Measurements from ENCODE around the gene CKAP5.

CKAP5 gene

DNA sequence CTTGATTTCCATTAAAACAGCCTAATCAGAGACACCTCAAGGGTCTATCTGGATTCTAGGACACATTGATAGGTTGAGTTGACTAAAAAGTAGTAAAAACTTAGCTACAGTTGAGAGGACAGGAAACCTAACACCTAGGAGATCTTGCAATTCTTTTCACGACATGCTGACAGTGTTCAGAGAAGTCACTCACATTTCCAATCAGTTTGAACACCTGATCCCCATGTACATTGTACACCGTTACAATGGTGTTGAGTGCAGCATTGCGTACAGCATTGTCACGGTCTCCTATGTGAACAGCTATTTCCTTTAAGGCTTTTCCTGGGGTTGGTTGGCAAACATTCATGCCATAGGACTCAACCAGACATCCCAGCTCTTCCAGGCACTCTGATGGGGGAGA lies 84.3 kb downstream of the CKAP5 start:
- no peak for FAIRE-seq
- no peak for DNase-seq (ENCODE audit: insufficient read length)
- no peak for TF ChIP-seq TAF1 (IDR thresholded peaks at IDR 0.05; ENCODE audit: borderline replicate concordance, low read depth, low read length)
- TF ChIP-seq POLR2AphosphoS5 (IDR thresholded peaks at IDR 0.05; ENCODE audit: low read depth, low read length): no peak
- TF ChIP-seq POLR2A (IDR thresholded peaks at IDR 0.05; ENCODE audit: low read depth, low read length): no peak

DNA sequence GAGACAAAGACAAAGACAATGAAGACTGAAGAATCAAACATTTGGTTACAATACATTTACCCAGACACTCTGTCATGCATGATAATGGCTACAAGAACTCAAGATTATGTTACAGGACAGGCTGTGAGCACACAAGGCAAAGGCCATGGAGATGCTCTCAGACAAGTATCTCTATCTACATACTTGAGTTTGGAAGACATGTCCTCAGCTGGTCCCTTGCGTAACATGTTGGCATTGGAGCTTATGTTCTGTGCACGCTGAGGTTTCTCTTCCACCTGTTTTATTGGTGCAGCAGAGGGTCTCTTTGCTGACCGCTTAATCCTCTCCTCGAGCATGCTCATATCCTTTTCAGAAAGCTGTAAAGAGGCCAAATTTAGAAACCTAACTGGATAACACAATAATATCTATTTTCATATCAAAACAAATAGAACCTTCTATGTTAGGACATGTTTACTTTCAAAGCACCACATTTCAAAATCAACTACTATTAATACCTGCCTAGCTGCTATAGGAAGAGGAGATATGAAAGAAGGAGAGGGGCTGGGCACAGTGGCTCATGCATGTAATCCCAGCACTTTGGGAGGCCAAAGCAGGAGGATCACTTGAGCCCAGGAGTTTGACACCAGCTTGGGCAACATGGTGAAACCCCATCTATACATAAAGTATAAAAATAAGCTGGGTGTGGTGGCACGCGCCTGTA lies 85.5 kb downstream of the CKAP5 start:
- TF ChIP-seq POLR2AphosphoS5 (IDR thresholded peaks at IDR 0.05; ENCODE audit: low read depth, low read length) (no peak), TAF1 (IDR thresholded peaks at IDR 0.05; ENCODE audit: borderline replicate concordance, low read depth, low read length) (no peak), POLR2A (IDR thresholded peaks at IDR 0.05; ENCODE audit: low read depth, low read length) (no peak)
- FAIRE-seq: no peak

DNA sequence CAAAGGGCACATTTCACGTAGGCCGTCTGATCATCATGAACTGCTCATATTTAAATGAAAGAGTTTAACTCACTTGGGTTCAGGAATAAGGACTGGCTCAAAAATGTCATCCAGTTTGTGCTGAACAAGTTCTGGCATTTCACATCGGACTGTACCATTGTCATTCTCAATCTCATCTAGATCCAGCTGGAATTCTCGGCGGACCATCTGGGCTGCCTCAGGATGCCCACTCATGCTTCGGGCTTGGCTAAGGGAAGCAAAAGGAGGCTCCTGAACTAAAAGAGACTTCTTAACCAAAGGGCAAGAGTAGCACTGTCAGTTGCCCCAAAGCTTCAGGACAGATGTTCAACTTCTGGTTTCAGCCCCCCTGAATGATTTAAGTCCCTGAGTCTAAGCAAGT lies 86.9 kb downstream of the CKAP5 start:
- no peak for FAIRE-seq
- no peak for DNase-seq (ENCODE audit: insufficient read length)
- TF ChIP-seq POLR2A (IDR thresholded peaks at IDR 0.05; ENCODE audit: low read depth, low read length) (no peak), TAF1 (IDR thresholded peaks at IDR 0.05; ENCODE audit: borderline replicate concordance, low read depth, low read length) (no peak), POLR2AphosphoS5 (IDR thresholded peaks at IDR 0.05; ENCODE audit: low read depth, low read length) (no peak)

More for the DNA sequence above, 85.5 kb downstream of the CKAP5 start:
- DNase-seq (ENCODE audit: insufficient read length): no peak

DNA sequence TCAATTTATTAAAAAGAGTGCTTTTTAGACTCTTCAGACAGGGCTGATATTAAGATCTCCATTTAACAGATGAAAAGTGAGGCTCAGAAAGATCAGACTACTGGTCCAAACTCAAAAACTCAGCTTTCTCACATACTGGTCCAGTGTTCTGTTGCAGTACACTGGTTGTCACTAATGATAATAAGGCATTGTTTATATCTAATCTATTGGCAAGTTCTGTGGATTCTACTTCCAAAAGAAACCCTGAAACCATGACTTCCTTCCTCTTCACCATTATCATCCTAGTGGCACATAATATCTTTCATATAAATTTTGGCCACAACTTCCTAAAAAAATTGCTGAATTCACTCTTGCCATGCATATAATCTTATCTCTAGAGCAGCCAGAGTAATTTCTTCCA lies 90.1 kb downstream of the CKAP5 start:
- DNase-seq (ENCODE audit: insufficient read length): no peak
- no peak for FAIRE-seq
- TF ChIP-seq POLR2A (IDR thresholded peaks at IDR 0.05; ENCODE audit: low read depth, low read length): no peak

DNA sequence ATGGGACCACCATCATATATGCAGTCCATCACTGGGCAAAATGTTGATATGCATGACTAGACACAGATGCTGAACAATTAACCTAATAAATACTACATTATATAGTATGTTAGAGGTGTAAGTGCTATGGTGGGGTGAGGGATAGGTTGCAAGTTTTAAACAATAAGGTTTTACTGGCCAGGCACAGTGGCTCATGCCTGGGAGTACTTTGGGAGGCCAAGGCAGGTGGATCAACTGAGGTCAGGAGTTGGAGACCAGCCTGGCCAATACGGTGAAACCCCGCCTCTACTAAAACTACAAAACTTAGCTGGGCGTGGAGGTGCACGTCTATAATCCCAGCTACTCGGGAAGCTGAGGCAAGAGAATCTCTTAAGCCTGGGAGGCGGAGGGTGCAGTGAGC lies 98.9 kb downstream of the CKAP5 start:
- DNase-seq (ENCODE audit: insufficient read length): no peak
- TF ChIP-seq TAF1 (IDR thresholded peaks at IDR 0.05; ENCODE audit: borderline replicate concordance, low read depth, low read length) (no peak), POLR2AphosphoS5 (IDR thresholded peaks at IDR 0.05; ENCODE audit: low read depth, low read length) (no peak), POLR2A (IDR thresholded peaks at IDR 0.05; ENCODE audit: low read depth, low read length) (no peak)
- no peak for FAIRE-seq

DNA sequence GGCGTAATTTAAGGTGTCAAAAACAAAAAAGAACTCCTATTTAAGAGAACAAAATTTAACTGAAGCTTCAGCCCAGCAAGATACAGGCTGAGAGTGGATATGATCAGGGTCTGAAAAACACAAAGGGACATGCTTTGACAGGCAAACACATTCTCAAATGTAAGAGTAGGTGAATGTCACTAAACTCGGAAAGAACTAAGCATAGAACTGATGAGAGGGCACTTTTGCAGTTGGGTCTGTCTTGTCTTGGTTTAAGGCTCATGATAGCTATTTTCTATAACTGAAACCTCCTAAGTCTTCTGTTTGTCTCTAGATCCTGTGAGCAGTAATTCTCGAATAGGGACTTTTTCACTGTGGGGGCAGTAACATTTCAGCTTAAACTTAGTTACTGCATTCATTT lies 100.1 kb downstream of the CKAP5 start:
- TF ChIP-seq POLR2AphosphoS5 (IDR thresholded peaks at IDR 0.05; ENCODE audit: low read depth, low read length) (no peak), TAF1 (IDR thresholded peaks at IDR 0.05; ENCODE audit: borderline replicate concordance, low read depth, low read length) (no peak), POLR2A (IDR thresholded peaks at IDR 0.05; ENCODE audit: low read depth, low read length) (no peak)
- no peak for DNase-seq (ENCODE audit: insufficient read length)
- FAIRE-seq: no peak

- FAIRE-seq (no peak), DNase-seq (ENCODE audit: insufficient read length) (no peak)
- no peak for TF ChIP-seq POLR2A (IDR thresholded peaks at IDR 0.05; ENCODE audit: low read depth, low read length)
- TF ChIP-seq TAF1 (IDR thresholded peaks at IDR 0.05; ENCODE audit: borderline replicate concordance, low read depth, low read length): no peak
- TF ChIP-seq POLR2AphosphoS5 (IDR thresholded peaks at IDR 0.05; ENCODE audit: low read depth, low read length): no peak
These were observed 100.8 kb downstream of the CKAP5 start for GRCh38 chr11:46745328-46745727.

- FAIRE-seq: no peak
- TF ChIP-seq POLR2AphosphoS5 (IDR thresholded peaks at IDR 0.05; ENCODE audit: low read depth, low read length) (no peak), TAF1 (IDR thresholded peaks at IDR 0.05; ENCODE audit: borderline replicate concordance, low read depth, low read length) (no peak), POLR2A (IDR thresholded peaks at IDR 0.05; ENCODE audit: low read depth, low read length) (no peak)
These were observed 102.3 kb downstream of the CKAP5 start for GRCh38 chr11:46743693-46744339.

DNA sequence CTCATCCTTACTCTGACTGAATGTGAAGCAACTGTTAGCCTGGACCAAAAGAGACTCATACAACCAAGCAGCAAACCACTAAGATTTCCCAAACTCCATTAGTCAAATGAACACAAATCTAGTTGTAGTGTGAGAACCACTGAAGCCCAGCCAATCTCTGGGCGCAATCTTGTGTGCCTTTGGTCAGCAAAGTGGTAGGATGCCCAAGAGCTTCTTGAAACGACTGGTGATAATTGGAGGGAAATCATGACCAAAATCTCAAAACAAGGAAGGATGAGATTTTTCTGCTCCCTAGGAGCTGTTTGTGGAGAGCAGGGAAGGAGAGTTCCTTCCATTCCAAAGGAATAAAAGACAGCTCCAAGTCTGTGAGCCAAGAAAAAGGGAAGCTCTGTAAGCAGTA lies 103.0 kb downstream of the CKAP5 start:
- TF ChIP-seq POLR2AphosphoS5 (IDR thresholded peaks at IDR 0.05; ENCODE audit: low read depth, low read length): no peak
- DNase-seq (ENCODE audit: insufficient read length): no peak
- FAIRE-seq: no peak

More at GRCh38 chr11:46743693-46744339, 102.3 kb downstream of the CKAP5 start:
- no peak for DNase-seq (ENCODE audit: insufficient read length)

GRCh38 chr11:46741600-46742484 lies 104.2 kb downstream of the CKAP5 start:
- FAIRE-seq (no peak), DNase-seq (ENCODE audit: insufficient read length) (no peak)
- TF ChIP-seq TAF1 (IDR thresholded peaks at IDR 0.05; ENCODE audit: borderline replicate concordance, low read depth, low read length) (no peak), POLR2AphosphoS5 (IDR thresholded peaks at IDR 0.05; ENCODE audit: low read depth, low read length) (no peak), POLR2A (IDR thresholded peaks at IDR 0.05; ENCODE audit: low read depth, low read length) (no peak)

DNA sequence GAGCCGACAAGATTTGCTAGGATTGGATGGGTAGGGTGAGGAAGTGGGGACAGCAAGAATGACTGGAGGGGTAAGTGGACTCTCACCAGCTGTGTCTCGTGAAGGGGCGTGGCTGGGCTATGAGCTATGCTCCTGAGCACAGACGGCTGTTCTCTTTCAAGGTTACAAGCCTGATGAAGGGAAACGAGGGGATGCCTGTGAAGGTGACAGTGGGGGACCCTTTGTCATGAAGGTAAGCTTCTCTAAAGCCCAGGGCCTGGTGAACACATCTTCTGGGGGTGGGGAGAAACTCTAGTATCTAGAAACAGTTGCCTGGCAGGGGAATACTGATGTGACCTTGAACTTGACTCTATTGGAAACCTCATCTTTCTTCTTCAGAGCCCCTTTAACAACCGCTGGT lies 107.2 kb downstream of the CKAP5 start:
- DNase-seq (ENCODE audit: insufficient read length) (no peak), FAIRE-seq (no peak)
- TF ChIP-seq POLR2AphosphoS5 (IDR thresholded peaks at IDR 0.05; ENCODE audit: low read depth, low read length) (no peak), POLR2A (IDR thresholded peaks at IDR 0.05; ENCODE audit: low read depth, low read length) (no peak), TAF1 (IDR thresholded peaks at IDR 0.05; ENCODE audit: borderline replicate concordance, low read depth, low read length) (no peak)

DNA sequence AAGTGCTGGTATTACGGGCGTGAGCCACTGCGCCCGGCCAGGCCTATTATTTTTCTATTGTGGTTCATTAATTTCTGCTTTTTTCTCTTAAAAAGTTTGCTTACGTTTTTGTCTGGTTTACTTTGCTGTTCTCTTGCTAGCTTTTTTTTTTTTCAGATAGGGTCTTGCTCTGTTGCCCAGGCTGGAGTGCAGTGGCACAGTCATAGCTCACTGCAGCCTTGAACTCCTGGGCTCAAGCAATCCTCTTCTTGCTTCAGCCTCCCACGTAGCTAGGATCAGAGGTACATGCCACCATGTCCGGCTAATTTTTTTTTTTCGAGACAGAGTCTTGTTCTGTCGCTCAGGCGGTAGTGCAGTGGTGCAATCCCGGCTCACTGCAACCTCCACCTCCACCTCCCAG lies 108.4 kb downstream of the CKAP5 start:
- FAIRE-seq: no peak
- no peak for DNase-seq (ENCODE audit: insufficient read length)
- TF ChIP-seq POLR2AphosphoS5 (IDR thresholded peaks at IDR 0.05; ENCODE audit: low read depth, low read length): no peak
- TF ChIP-seq POLR2A (IDR thresholded peaks at IDR 0.05; ENCODE audit: low read depth, low read length): no peak
- no peak for TF ChIP-seq TAF1 (IDR thresholded peaks at IDR 0.05; ENCODE audit: borderline replicate concordance, low read depth, low read length)
